IPS-20b (cell line): ENCODE results near the gene IL10.

Experiments
- H3K27ac ChIP-seq: one replicate; pipeline ENCODE4 v1.5.1; 2013; ENCODE audit warnings: low read length
- H3K27me3 ChIP-seq: 2 replicates; pipeline ENCODE4 v1.6.1; 2013; ENCODE audit warnings: mild to moderate bottlenecking, low read length, inconsistent platforms; ENCODE audit not compliant: insufficient read depth
- H3K36me3 ChIP-seq: 2 replicates; pipeline ENCODE4 v1.6.1; 2013; ENCODE audit warnings: low read depth, mild to moderate bottlenecking, inconsistent platforms, low read length, moderate library complexity; ENCODE audit not compliant: insufficient read depth
- H3K4me1 ChIP-seq: 2 replicates; pipeline ENCODE4 v1.6.1; 2013; ENCODE audit warnings: mild to moderate bottlenecking, control low read depth, inconsistent platforms, low read length, moderate library complexity; ENCODE audit not compliant: insufficient read depth
- H3K4me3 ChIP-seq: 2 replicates; pipeline ENCODE4 v1.5.1; 2013; ENCODE audit warnings: mild to moderate bottlenecking, low read length, inconsistent platforms
- H3K9ac ChIP-seq: 2 replicates; pipeline ENCODE4 v1.6.1; 2013; ENCODE audit warnings: low read depth, mild to moderate bottlenecking, inconsistent platforms, low read length, moderate library complexity
- H3K9me3 ChIP-seq: 2 replicates; pipeline ENCODE4 v1.6.1; 2013; ENCODE audit warnings: mild to moderate bottlenecking, low read depth, low read length, inconsistent platforms; ENCODE audit not compliant: insufficient read depth

The IL10 gene

GRCh38 chr1:206801467-206801866 is 29.2 kb upstream of the IL10 start:
- Histone ChIP-seq H3K9ac (no peak overlapping the region), H3K4me3 (no peak overlapping the region), H3K4me1 (no peaks in the 10 kb centered on the region), H3K9me3 (no peaks in the 10 kb centered on the region), H3K27me3 (no peaks in the 10 kb centered on the region), H3K36me3 (no peaks in the 10 kb centered on the region), H3K27ac (no peak overlapping the region)

GRCh38 chr1:206800891-206801290 is 28.6 kb upstream of the IL10 start:
- no peaks in the 10 kb centered on the region for H3K36me3 ChIP-seq
- H3K9me3 ChIP-seq, result no peaks in the 10 kb centered on the region
- H3K27ac ChIP-seq, result no peak overlapping the region
- H3K27me3 ChIP-seq, result no peaks in the 10 kb centered on the region
- no peak overlapping the region for H3K9ac ChIP-seq
- no peak overlapping the region for H3K4me3 ChIP-seq
- H3K4me1 ChIP-seq, result no peaks in the 10 kb centered on the region

- Histone ChIP-seq H3K36me3 (no peaks in the 10 kb centered on the region), H3K4me1 (no peaks in the 10 kb centered on the region), H3K27ac (no peak overlapping the region), H3K9me3 (no peaks in the 10 kb centered on the region), H3K9ac (no peak overlapping the region), H3K4me3 (no peak overlapping the region), H3K27me3 (no peaks in the 10 kb centered on the region; the same call in 1 of the 2 replicates)
These were observed 28.1 kb upstream of the IL10 start for GRCh38 chr1:206800411-206800810.

- Histone ChIP-seq H3K9ac (no peak overlapping the region), H3K27me3 (no peaks in the 10 kb centered on the region; the same call in 1 of the 2 replicates), H3K9me3 (no peaks in the 10 kb centered on the region), H3K27ac (no peak overlapping the region), H3K36me3 (no peaks in the 10 kb centered on the region), H3K4me1 (no peaks in the 10 kb centered on the region), H3K4me3 (no peak overlapping the region)
These were observed 27.0 kb upstream of the IL10 start for GRCh38 chr1:206799311-206799710.

- no peaks in the 10 kb centered on the region; the same call in 1 of the 2 replicates for H3K27me3 ChIP-seq
- H3K4me3 ChIP-seq, result no peak overlapping the region
- H3K4me1 ChIP-seq, result no peaks in the 10 kb centered on the region
- no peak overlapping the region for H3K9ac ChIP-seq
- H3K27ac ChIP-seq, result no peak overlapping the region
- no peaks in the 10 kb centered on the region for H3K9me3 ChIP-seq
- H3K36me3 ChIP-seq, result no peaks in the 10 kb centered on the region
These were observed 26.2 kb upstream of the IL10 start for GRCh38 chr1:206798384-206798996.

GRCh38 chr1:206797534-206798383 is 25.5 kb upstream of the IL10 start:
- Histone ChIP-seq H3K4me1 (no peaks in the 10 kb centered on the region), H3K9ac (no peak overlapping the region), H3K4me3 (no peak overlapping the region), H3K36me3 (no peaks in the 10 kb centered on the region), H3K27ac (no peak overlapping the region), H3K27me3 (no peaks in the 10 kb centered on the region; the same call in 1 of the 2 replicates), H3K9me3 (no peaks in the 10 kb centered on the region)

- Histone ChIP-seq H3K4me1 (no peaks in the 10 kb centered on the region), H3K36me3 (no peaks in the 10 kb centered on the region), H3K9ac (no peak overlapping the region), H3K4me3 (no peak overlapping the region), H3K9me3 (no peaks in the 10 kb centered on the region), H3K27me3 (no peaks in the 10 kb centered on the region; the same call in 1 of the 2 replicates), H3K27ac (no peak overlapping the region)
These were observed 24.7 kb upstream of the IL10 start for GRCh38 chr1:206796981-206797402.

- Histone ChIP-seq H3K9me3 (no peaks in the 10 kb centered on the region), H3K4me3 (no peak overlapping the region), H3K9ac (no peak overlapping the region), H3K4me1 (no peaks in the 10 kb centered on the region), H3K27ac (no peak overlapping the region), H3K27me3 (no peaks in the 10 kb centered on the region; the same call in 1 of the 2 replicates), H3K36me3 (no peaks in the 10 kb centered on the region)
These were observed 23.8 kb upstream of the IL10 start for GRCh38 chr1:206796116-206796515.

GRCh38 chr1:206794294-206794908 is 22.1 kb upstream of the IL10 start:
- Histone ChIP-seq H3K4me1 (no peaks in the 10 kb centered on the region), H3K36me3 (no peaks in the 10 kb centered on the region), H3K27me3 (no peaks in the 10 kb centered on the region; the same call in 1 of the 2 replicates), H3K9ac (no peak overlapping the region), H3K9me3 (no peaks in the 10 kb centered on the region), H3K4me3 (no peak overlapping the region), H3K27ac (no peak overlapping the region)

- H3K9me3 ChIP-seq, result no peaks in the 10 kb centered on the region
- peaks cover 4% of the 10 kb centered on the region; the same call in 1 of the 2 replicates for H3K27me3 ChIP-seq
- no peak overlapping the region for H3K9ac ChIP-seq
- H3K4me3 ChIP-seq, result no peak overlapping the region
- H3K27ac ChIP-seq, result no peak overlapping the region
- no peaks in the 10 kb centered on the region for H3K4me1 ChIP-seq
- no peaks in the 10 kb centered on the region for H3K36me3 ChIP-seq
These were observed 21.3 kb upstream of the IL10 start for GRCh38 chr1:206793620-206794019.

- H3K9me3 ChIP-seq, result no peaks in the 10 kb centered on the region
- no peak overlapping the region for H3K9ac ChIP-seq
- H3K36me3 ChIP-seq, result no peaks in the 10 kb centered on the region
- no peak overlapping the region for H3K27ac ChIP-seq
- no peak overlapping the region for H3K4me3 ChIP-seq
- H3K27me3 ChIP-seq, result peaks cover 5% of the 10 kb centered on the region; the same call in 1 of the 2 replicates
- no peaks in the 10 kb centered on the region for H3K4me1 ChIP-seq
These were observed 20.8 kb upstream of the IL10 start for GRCh38 chr1:206792939-206793607.
